Natural killer cell (primary cell): ENCODE measurements around the gene NRG3. TPM values are rescaled to one million over a fixed set of nuclear protein-coding genes. Genes with fewer than 3 reads are reported as not detected.

Source experiments
- ATAC-seq, 3 donors: fragments of 150-1000 bp in 2 of 3; fragments of 200-7000 bp in 1 of 3; cut with Tn5 transposase; 1 replicate in 1 of 3; 2 replicates in 2 of 3; pipeline ENCODE4 v1.10.0; 2021; ENCODE audit warnings: mild to moderate bottlenecking in 2 of 3, moderate library complexity in 2 of 3
- DNase-seq, 2 donors: peaks; one replicate each; pipeline versions ENCODE4 v3.0.0 to v3.0.0-alpha.2; 2013 to 2021; ENCODE audit warnings: mixed read lengths in 1 of 2
- H3K27ac ChIP-seq: one replicate; pipeline ENCODE4 v1.5.1; 2013; ENCODE audit warnings: mild to moderate bottlenecking, low read length
- H3K27me3 ChIP-seq: one replicate; pipeline ENCODE4 v1.6.1; 2013; ENCODE audit warnings: low read length; ENCODE audit not compliant: control insufficient read depth, insufficient read depth
- H3K36me3 ChIP-seq: one replicate; pipeline ENCODE4 v1.6.1; 2013; ENCODE audit warnings: low read length; ENCODE audit not compliant: control insufficient read depth, insufficient read depth
- H3K4me1 ChIP-seq: one replicate; pipeline ENCODE4 v1.6.1; 2013; ENCODE audit warnings: low read length; ENCODE audit not compliant: control insufficient read depth, insufficient read depth
- H3K4me3 ChIP-seq: one replicate; pipeline ENCODE4 v1.5.1; 2013; ENCODE audit warnings: low read length
- H3K9me3 ChIP-seq: one replicate; pipeline ENCODE4 v1.6.1; 2013; ENCODE audit warnings: low read length; ENCODE audit not compliant: control insufficient read depth, insufficient read depth
- H3K27ac Mint-ChIP-seq, 2 donors: one replicate each; pipeline ENCODE4 v1.8.0; 2022; ENCODE audit warnings: mild to moderate bottlenecking in 2 of 2, mixed read lengths in 2 of 2, moderate library complexity in 1 of 2
- H3K27me3 Mint-ChIP-seq, 2 donors: one replicate each; pipeline ENCODE4 v1.8.0; 2022; ENCODE audit warnings: low read depth in 2 of 2, mixed read lengths in 2 of 2
- H3K36me3 Mint-ChIP-seq: one replicate; pipeline ENCODE4 v1.8.0; 2022; ENCODE audit warnings: mixed read lengths
- H3K4me1 Mint-ChIP-seq, 2 donors: one replicate each; pipeline ENCODE4 v1.8.0; 2022; ENCODE audit warnings: mixed read lengths in 2 of 2
- H3K4me3 Mint-ChIP-seq: one replicate; pipeline ENCODE4 v1.8.0; 2022; ENCODE audit warnings: mild to moderate bottlenecking, moderate library complexity, mixed read lengths
- H3K9me3 Mint-ChIP-seq, 2 donors: one replicate each; pipeline ENCODE4 v1.8.0; 2022; ENCODE audit warnings: mixed read lengths in 2 of 2
- CTCF ChIP-seq: fragments of 200-600 bp; IDR thresholded peaks from one replicate; pipeline ENCODE4 v1.8.0; 2022; ENCODE audit warnings: antibody characterized with exemption
- WGBS: methylation state at CpG from one replicate; pipeline ENCODE4 v1.1.7; 2013; ENCODE audit warnings: missing lambda C conversion rate; ENCODE audit not compliant: insufficient coverage; 5-methylcytosine and 5-hydroxymethylcytosine counted together
- intact Hi-C: fragments of 100-400 bp; cut with micrococcal nuclease; formaldehyde crosslinking; loops from one replicate; pipeline ENCODE4 v1.14.2; 2022
- total RNA-seq, 4 donors: library from RNA; stranded (reverse); fragments of 120-200 nt in 1 of 4; gene quantifications; one replicate each; pipeline versions ENCODE4 v1.2.3 to v1.2.4, GENCODE V29; 2013 to 2022

Gene NRG3
- total RNA-seq, 3 donors from 2014 or later (not counting 1 experiment from before 2014, with no cell fraction given): not detected

- Mint-ChIP-seq H3K4me3 (no peak overlapping the region), H3K27me3 (no peaks in the 10 kb centered on the region), H3K4me1 (no peaks in the 10 kb centered on the region), H3K9me3 (peaks cover 13 to 20% of the 10 kb centered on the region in 2 donors), H3K27ac (no peak overlapping the region), H3K36me3 (peaks cover 6% of the 10 kb centered on the region)
- Histone ChIP-seq H3K27ac (no peak overlapping the region), H3K27me3 (no peaks in the 10 kb centered on the region), H3K9me3 (no peaks in the 10 kb centered on the region), H3K4me3 (no peak overlapping the region), H3K36me3 (no peaks in the 10 kb centered on the region), H3K4me1 (no peaks in the 10 kb centered on the region)
- 62% methylated on average over 3 of the region's 3 CpGs for WGBS
- intact Hi-C loops: no loop called here
- no peak for DNase-seq
- no peak for TF ChIP-seq CTCF
- no peak for ATAC-seq
These were observed 301.6 kb downstream of the NRG3 start for GRCh38 chr10:82176587-82176986.

- no peak overlapping the region for H3K4me3 ChIP-seq
- ATAC-seq (no peak), DNase-seq (no peak)
- no peak overlapping the region for H3K27ac ChIP-seq
- Mint-ChIP-seq H3K4me1 (no peaks in the 10 kb centered on the region), H3K27me3 (no peaks in the 10 kb centered on the region), H3K27ac (no peak overlapping the region), H3K4me3 (no peak overlapping the region), H3K9me3 (peaks cover 8 to 12% of the 10 kb centered on the region in 2 donors), H3K36me3 (peaks cover 5% of the 10 kb centered on the region)
- WGBS: 66% methylated on average over 5 of the region's 5 CpGs
- no peaks in the 10 kb centered on the region for H3K27me3 ChIP-seq
- no peak for TF ChIP-seq CTCF
- H3K4me1 ChIP-seq: no peaks in the 10 kb centered on the region
- intact Hi-C loops: no loop called here
- H3K36me3 ChIP-seq: no peaks in the 10 kb centered on the region
- peaks cover 3% of the 10 kb centered on the region for H3K9me3 ChIP-seq
These were observed 315.7 kb downstream of the NRG3 start for GRCh38 chr10:82190432-82191260.

GRCh38 chr10:82191653-82192052 lies 316.7 kb downstream of the NRG3 start:
- WGBS: 67% methylated on average over 2 of the region's 2 CpGs
- H3K27ac Mint-ChIP-seq: no peak overlapping the region

More at GRCh38 chr10:82191653-82192052, 316.7 kb downstream of the NRG3 start:
- no peak overlapping the region for H3K4me3 Mint-ChIP-seq
- peaks cover 8 to 13% of the 10 kb centered on the region in 2 donors for H3K9me3 Mint-ChIP-seq
- TF ChIP-seq CTCF: no peak
- no peaks in the 10 kb centered on the region for H3K4me1 Mint-ChIP-seq
- H3K27me3 Mint-ChIP-seq: no peaks in the 10 kb centered on the region
- H3K36me3 Mint-ChIP-seq: peaks cover 5% of the 10 kb centered on the region
- Histone ChIP-seq H3K9me3 (peaks cover 3% of the 10 kb centered on the region), H3K4me3 (no peak overlapping the region), H3K27me3 (no peaks in the 10 kb centered on the region), H3K36me3 (no peaks in the 10 kb centered on the region), H3K27ac (no peak overlapping the region), H3K4me1 (no peaks in the 10 kb centered on the region)
- intact Hi-C loops: no loop called here
- DNase-seq (no peak), ATAC-seq (no peak)
